LNCAP (cell line): ENCODE results near the gene PDE4C.

Source experiments
- CTCF ChIP-seq: fragments of 450-650 bp; IDR thresholded peaks from 2 replicates; pipeline ENCODE4 v1.5.1; 2017; ENCODE audit warnings: mild to moderate bottlenecking

The PDE4C gene

GRCh38 chr19:18261474-18261873 lies 35.2 kb upstream of the PDE4C start:
- TF ChIP-seq CTCF = no peak

- no peak for TF ChIP-seq CTCF
Observed at GRCh38 chr19:18259893-18260292, 33.7 kb upstream of the PDE4C start.

GRCh38 chr19:18257503-18258470 lies 31.5 kb upstream of the PDE4C start:
- TF ChIP-seq CTCF = no peak

GRCh38 chr19:18254546-18255503 lies 28.6 kb upstream of the PDE4C start:
- peak; percentile 44 for TF ChIP-seq CTCF

GRCh38 chr19:18253716-18254115 lies 27.5 kb upstream of the PDE4C start:
- TF ChIP-seq CTCF = no peak

- TF ChIP-seq CTCF = no peak
Observed at GRCh38 chr19:18253130-18253529, 26.9 kb upstream of the PDE4C start.

- no peak for TF ChIP-seq CTCF
Observed at GRCh38 chr19:18252370-18252717, 26.1 kb upstream of the PDE4C start.
